Bronchial epithelial cell (primary cell): ENCODE data around the gene DOK6. TPM values are rescaled to one million over a fixed set of nuclear protein-coding genes. Genes with fewer than 3 reads are reported as not detected.
A peak's percentile ranks its signal among the peaks of the same experiment; 100 is the strongest.

Experiments
- DNase-seq: peaks from one replicate; pipeline ENCODE4 v3.0.0-alpha.2; 2010; ENCODE audit warnings: low read depth
- FAIRE-seq: peaks from 2 replicates; lab custom pipeline; 2011; peaks lifted over from hg19 to GRCh38; lab: Jason Lieb, UNC
- H3K27me3 ChIP-seq: 2 replicates; pipeline ENCODE4 v1.5.1; 2011; ENCODE audit warnings: low read length; ENCODE audit not compliant: control insufficient read depth, insufficient read depth
- H3K36me3 ChIP-seq: 2 replicates; pipeline ENCODE4 v1.5.1; 2011; ENCODE audit warnings: low read length; ENCODE audit not compliant: control insufficient read depth, insufficient read depth
- H3K4me3 ChIP-seq: 2 replicates; pipeline ENCODE4 v1.5.1; 2011; ENCODE audit warnings: mild to moderate bottlenecking, low read depth, low read length, control low read depth
- total RNA-seq: library from RNA; depleted of rRNA; stranded (reverse); fragments of >200 nt; gene quantifications from 2 replicates; pipeline ENCODE4 v1.2.1, GENCODE V29; 2014
- TF ChIP-seq, protein P1 (sequence below): IDR thresholded peaks from 2 replicates; pipeline ENCODE4 v1.5.1; 2011; ENCODE audit warnings: mild to moderate bottlenecking, moderate library complexity, low read length, control low read depth, inconsistent platforms; ENCODE audit not compliant: insufficient read depth, severe bottlenecking

Gene DOK6
- total RNA-seq, 1 donor from 2014 or later, result not detected

DNA sequence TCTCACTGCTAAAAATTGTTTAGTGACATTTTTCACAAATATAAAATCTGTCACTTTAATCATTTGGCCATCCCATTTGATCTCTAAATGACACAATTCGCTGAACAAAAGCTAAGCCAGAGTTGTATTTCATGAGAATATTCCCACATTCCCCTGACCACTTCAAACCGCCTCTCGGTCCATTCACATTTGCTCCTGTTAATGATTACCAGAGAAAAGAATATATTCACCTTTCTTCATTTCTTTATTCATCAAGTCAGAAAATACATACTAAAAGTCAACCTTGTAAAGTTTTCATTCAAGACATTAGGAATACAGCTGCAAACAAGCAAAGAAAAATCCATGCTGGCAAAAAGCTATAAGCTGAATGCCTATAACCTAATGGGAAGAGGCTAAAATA lies 225.5 kb downstream of the DOK6 start:
- no peaks in the 10 kb centered on the region for H3K36me3 ChIP-seq
- FAIRE-seq (no peak), DNase-seq (no peak)
- no peak overlapping the region for H3K4me3 ChIP-seq
- TF ChIP-seq, protein P1, sequence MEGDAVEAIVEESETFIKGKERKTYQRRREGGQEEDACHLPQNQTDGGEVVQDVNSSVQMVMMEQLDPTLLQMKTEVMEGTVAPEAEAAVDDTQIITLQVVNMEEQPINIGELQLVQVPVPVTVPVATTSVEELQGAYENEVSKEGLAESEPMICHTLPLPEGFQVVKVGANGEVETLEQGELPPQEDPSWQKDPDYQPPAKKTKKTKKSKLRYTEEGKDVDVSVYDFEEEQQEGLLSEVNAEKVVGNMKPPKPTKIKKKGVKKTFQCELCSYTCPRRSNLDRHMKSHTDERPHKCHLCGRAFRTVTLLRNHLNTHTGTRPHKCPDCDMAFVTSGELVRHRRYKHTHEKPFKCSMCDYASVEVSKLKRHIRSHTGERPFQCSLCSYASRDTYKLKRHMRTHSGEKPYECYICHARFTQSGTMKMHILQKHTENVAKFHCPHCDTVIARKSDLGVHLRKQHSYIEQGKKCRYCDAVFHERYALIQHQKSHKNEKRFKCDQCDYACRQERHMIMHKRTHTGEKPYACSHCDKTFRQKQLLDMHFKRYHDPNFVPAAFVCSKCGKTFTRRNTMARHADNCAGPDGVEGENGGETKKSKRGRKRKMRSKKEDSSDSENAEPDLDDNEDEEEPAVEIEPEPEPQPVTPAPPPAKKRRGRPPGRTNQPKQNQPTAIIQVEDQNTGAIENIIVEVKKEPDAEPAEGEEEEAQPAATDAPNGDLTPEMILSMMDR, result no peak
- H3K27me3 ChIP-seq, result no peaks in the 10 kb centered on the region

DNA sequence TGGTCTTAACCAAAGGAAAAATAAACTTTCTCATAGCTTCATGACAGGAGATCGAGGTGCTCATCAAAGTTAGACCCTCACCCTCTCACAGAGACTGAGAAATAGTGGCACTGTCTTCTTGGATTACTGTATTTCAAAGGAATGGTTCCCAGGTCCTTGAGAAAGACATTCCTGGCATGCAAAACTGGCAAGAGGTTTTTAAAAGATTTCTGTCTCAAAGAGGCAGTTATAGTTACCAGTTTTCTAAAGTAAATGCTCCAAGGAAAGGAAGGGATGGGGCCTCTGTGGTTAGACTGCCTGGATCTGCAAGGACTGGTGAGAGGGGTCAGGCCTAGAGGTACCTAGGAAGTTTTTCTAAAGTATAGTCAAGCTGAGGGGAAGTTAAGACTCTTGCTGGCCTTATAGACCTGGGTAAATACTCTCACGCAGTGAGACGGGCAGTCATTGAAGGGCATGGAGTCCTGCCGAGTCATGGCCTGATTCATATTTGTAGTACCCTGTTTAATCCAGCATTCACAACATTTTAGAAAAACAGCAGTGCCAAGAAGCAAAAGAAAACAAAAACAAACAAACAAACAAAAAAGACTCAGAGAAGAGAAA lies 226.1 kb downstream of the DOK6 start:
- TF ChIP-seq, protein P1, result no peak
- FAIRE-seq (no peak), DNase-seq (no peak)
- no peak overlapping the region for H3K4me3 ChIP-seq
- no peaks in the 10 kb centered on the region for H3K36me3 ChIP-seq
- no peaks in the 10 kb centered on the region for H3K27me3 ChIP-seq

DNA sequence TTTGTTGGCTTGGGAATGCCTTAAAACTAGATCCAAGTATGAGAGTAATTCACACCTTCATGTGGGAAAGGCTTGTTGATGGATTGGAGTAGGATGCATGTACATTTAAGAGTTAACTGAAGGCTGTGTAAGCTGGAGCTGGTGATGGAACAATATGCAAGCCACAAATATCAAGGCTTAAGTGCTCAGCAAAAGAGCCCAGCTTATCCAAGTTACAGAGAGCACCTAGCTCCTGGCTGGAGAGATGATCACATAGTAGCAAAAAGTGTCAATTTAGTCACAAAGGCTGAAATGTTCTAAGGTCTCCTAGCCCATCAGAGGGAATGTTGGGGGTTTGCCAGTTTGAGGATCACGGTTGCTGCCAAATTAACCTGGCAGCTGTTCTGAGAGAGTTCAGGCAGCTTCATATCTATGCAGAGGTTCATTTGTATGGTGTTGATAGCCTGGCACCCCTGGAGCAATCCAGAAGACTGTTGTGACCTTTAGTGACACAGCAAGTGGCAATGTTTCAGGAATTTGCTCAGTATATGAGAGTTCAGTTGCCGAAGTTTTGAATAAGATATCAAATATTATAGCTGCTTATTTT lies 228.2 kb downstream of the DOK6 start:
- FAIRE-seq, result peak; percentile 32

DNA sequence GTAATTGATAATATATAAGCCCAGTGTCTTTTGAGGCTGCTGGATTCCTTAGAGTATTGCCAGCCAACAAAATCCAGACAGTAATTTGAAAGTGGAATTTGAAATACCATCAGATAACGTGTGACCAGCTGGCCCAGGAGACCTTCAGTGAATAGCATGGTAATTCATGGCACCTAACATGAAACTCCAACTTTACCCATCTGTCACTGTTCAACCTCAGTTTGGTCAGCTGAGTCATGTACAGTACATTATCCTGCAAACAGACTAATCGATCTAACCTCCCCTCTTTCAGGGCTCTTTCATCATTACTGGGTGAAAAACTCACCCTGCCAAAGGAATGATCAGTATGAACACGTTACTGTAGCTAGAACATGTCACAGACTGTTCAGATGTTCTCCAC lies 230.6 kb downstream of the DOK6 start:
- DNase-seq, result no peak
- no peaks in the 10 kb centered on the region for H3K27me3 ChIP-seq
- TF ChIP-seq, protein P1, result no peak
- H3K36me3 ChIP-seq, result no peaks in the 10 kb centered on the region
- H3K4me3 ChIP-seq, result no peak overlapping the region
- FAIRE-seq, result no peak

More for the DNA sequence above, 228.2 kb downstream of the DOK6 start:
- H3K36me3 ChIP-seq, result no peaks in the 10 kb centered on the region
- TF ChIP-seq, protein P1, result no peak
- DNase-seq, result no peak
- no peaks in the 10 kb centered on the region for H3K27me3 ChIP-seq
- no peak overlapping the region for H3K4me3 ChIP-seq

DNA sequence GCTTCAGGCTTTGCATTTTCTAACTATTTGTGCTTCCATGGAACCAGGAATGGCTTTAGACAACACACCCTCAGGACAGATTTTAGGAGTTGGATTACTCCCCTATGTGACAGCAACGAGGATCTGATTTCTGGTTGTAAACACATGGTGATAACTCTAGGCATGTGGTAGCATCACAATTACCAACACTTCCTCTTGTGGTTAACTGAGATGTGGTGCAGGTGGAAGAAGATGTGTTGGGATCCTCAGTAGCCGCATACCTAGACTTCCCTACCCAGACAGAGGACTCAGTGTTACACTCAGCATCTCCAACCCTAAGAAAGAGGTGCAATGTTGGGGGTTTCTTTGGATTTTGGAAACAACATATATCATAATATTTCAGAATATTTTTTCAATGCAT lies 234.8 kb downstream of the DOK6 start:
- DNase-seq (no peak), FAIRE-seq (no peak)
- Histone ChIP-seq H3K27me3 (no peaks in the 10 kb centered on the region), H3K36me3 (no peaks in the 10 kb centered on the region), H3K4me3 (no peak overlapping the region)
- TF ChIP-seq, protein P1, result no peak
